ENCODE measurements around the gene BEST2.
A peak's percentile ranks its signal among the peaks of the same experiment; 100 is the strongest.

BEST2 gene

GRCh38 chr19:12733369-12734214 is 18.0 kb upstream of the BEST2 start:
- peak overlapping the region; percentile 69 to 94 for H3K4me3 ChIP-seq (ENCODE audit: low read depth in 1 of 2, low read length in 2 of 2)
- no peaks in the 10 kb centered on the region for H3K27me3 ChIP-seq (ENCODE audit: control insufficient read depth in 1 of 2, insufficient read depth in 2 of 2, low read length in 2 of 2)
- peaks cover 26% of the 10 kb centered on the region for H3K36me3 ChIP-seq (ENCODE audit: insufficient read depth, low read length)
- H3K27ac ChIP-seq (ENCODE audit: low read depth, low read length): peak overlapping the region; percentile 97
- H3K4me1 ChIP-seq (ENCODE audit: insufficient read depth, low read length): peaks cover 36% of the 10 kb centered on the region
- H3K9me3 ChIP-seq (ENCODE audit: low read length): no peaks in the 10 kb centered on the region
- peak overlapping the region; percentile 89 for H3K9ac ChIP-seq (ENCODE audit: low read length)

- Histone ChIP-seq H3K36me3 (ENCODE audit: insufficient read depth, low read length) (peaks cover 14% of the 10 kb centered on the region), H3K9me3 (ENCODE audit: low read length) (no peaks in the 10 kb centered on the region), H3K27ac (ENCODE audit: low read depth, low read length) (peak within 1 kb of the TSS; percentile 86), H3K4me3 (ENCODE audit: low read depth in 1 of 2, low read length in 2 of 2) (peak within 1 kb of the TSS; percentile 85 to 97), H3K9ac (ENCODE audit: low read length) (peak within 1 kb of the TSS; percentile 68), H3K4me1 (ENCODE audit: insufficient read depth, low read length) (peaks cover 30% of the 10 kb centered on the region), H3K27me3 (ENCODE audit: control insufficient read depth in 1 of 2, insufficient read depth in 2 of 2, low read length in 2 of 2) (no peaks in the 10 kb centered on the region)
These were observed 14.4 kb upstream of the BEST2 start, which contains the start of gene GET3 for GRCh38 chr19:12736995-12737834. TSS of gene GET3 (plus strand) at chr19:12737497. CDS start at chr19:12737506, 9 bp downstream.

GRCh38 chr19:12737835-12738351 is 13.7 kb upstream of the BEST2 start:
- Histone ChIP-seq H3K27me3 (ENCODE audit: control insufficient read depth in 1 of 2, insufficient read depth in 2 of 2, low read length in 2 of 2) (no peaks in the 10 kb centered on the region), H3K9ac (ENCODE audit: low read length) (peak overlapping the region; percentile 68)

DNA sequence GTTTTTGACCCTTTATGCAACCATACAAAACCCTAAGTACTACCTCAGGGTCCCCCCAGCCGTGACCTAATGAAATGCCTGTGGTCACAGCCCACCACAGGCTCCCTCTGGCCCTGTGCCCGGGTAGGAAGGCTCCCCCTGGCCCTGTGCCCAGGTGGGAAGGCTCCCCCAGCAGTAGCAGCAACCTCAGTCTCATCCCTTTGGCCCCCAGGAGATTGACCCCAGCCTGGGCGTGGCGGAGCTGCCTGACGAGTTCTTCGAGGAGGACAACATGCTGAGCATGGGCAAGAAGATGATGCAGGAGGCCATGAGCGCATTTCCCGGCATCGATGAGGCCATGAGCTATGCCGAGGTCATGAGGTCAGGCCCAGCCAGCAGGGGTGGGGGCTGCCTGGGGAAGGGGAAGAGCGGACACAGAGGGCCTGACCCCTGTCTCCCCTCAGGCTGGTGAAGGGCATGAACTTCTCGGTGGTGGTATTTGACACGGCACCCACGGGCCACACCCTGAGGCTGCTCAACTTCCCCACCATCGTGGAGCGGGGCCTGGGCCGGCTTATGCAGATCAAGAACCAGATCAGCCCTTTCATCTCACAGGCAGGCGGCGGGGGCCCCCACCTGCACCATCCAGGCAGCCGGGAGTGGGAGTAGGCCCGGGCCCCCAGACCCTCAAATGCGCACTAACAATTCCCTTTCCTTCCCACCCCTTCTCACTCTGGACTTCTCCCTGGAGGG is 6.3 kb upstream of the BEST2 start:
- Histone ChIP-seq H3K4me3 (ENCODE audit: low read depth in 1 of 2, low read length in 2 of 2) (no peak overlapping the region), H3K9me3 (ENCODE audit: low read length) (peaks cover 5% of the 10 kb centered on the region), H3K27me3 (ENCODE audit: control insufficient read depth in 1 of 2, insufficient read depth in 2 of 2, low read length in 2 of 2) (peaks cover 0 to 8% of the 10 kb centered on the region in 2 donors), H3K27ac (ENCODE audit: low read depth, low read length) (no peak overlapping the region), H3K36me3 (ENCODE audit: insufficient read depth, low read length) (peaks cover 15% of the 10 kb centered on the region), H3K9ac (ENCODE audit: low read length) (no peak overlapping the region), H3K4me1 (ENCODE audit: insufficient read depth, low read length) (no peaks in the 10 kb centered on the region)

More at GRCh38 chr19:12737835-12738351, 13.7 kb upstream of the BEST2 start:
- Histone ChIP-seq H3K9me3 (ENCODE audit: low read length) (no peaks in the 10 kb centered on the region), H3K36me3 (ENCODE audit: insufficient read depth, low read length) (peaks cover 14% of the 10 kb centered on the region), H3K27ac (ENCODE audit: low read depth, low read length) (peak overlapping the region; percentile 86), H3K4me1 (ENCODE audit: insufficient read depth, low read length) (peaks cover 23% of the 10 kb centered on the region), H3K4me3 (ENCODE audit: low read depth in 1 of 2, low read length in 2 of 2) (peak overlapping the region; percentile 85 to 97)

- H3K9ac ChIP-seq (ENCODE audit: low read length): no peak overlapping the region
- H3K27ac ChIP-seq (ENCODE audit: low read depth, low read length): no peak overlapping the region
- H3K9me3 ChIP-seq (ENCODE audit: low read length): peaks cover 5% of the 10 kb centered on the region
- no peak overlapping the region for H3K4me3 ChIP-seq (ENCODE audit: low read depth in 1 of 2, low read length in 2 of 2)
- H3K4me1 ChIP-seq (ENCODE audit: insufficient read depth, low read length): no peaks in the 10 kb centered on the region
- peaks cover 0 to 15% of the 10 kb centered on the region in 2 donors for H3K27me3 ChIP-seq (ENCODE audit: control insufficient read depth in 1 of 2, insufficient read depth in 2 of 2, low read length in 2 of 2)
- peaks cover 15% of the 10 kb centered on the region for H3K36me3 ChIP-seq (ENCODE audit: insufficient read depth, low read length)
These were observed 3.1 kb upstream of the BEST2 start for GRCh38 chr19:12748489-12748888.

DNA sequence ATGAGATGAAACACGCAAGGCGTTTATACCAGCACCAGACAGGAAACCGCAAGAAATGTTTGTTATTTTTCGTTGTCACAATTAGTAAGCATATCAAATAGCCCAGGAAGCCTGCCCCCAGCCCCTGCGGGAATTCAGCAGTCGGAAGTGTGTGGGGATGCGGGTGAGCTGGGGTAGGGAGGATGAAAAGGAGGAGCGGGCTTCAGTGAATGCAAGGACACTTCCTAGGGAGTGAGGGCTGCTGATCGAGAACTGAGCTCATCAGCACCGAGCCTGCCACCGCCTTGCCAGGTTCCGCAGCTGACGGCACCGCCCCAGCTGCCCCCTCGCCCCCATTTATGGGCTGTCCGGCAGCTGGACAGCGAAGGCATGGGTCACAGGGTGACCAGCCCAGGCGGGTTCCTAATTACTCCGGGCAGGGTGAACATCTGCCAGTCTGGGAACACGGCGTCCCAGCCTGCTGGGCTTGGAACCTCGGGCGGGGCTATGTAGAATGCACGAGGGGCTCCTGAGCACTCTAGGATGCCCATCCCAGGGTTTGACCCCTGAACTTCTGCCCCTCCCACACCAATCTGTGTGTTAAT is 1.6 kb upstream of the BEST2 start:
- Histone ChIP-seq H3K4me1 (ENCODE audit: insufficient read depth, low read length) (no peaks in the 10 kb centered on the region), H3K4me3 (ENCODE audit: low read depth in 1 of 2, low read length in 2 of 2) (no peak overlapping the region), H3K36me3 (ENCODE audit: insufficient read depth, low read length) (peaks cover 9% of the 10 kb centered on the region), H3K27me3 (ENCODE audit: control insufficient read depth in 1 of 2, insufficient read depth in 2 of 2, low read length in 2 of 2) (peaks cover 0 to 15% of the 10 kb centered on the region in 2 donors), H3K27ac (ENCODE audit: low read depth, low read length) (no peak overlapping the region), H3K9ac (ENCODE audit: low read length) (no peak overlapping the region), H3K9me3 (ENCODE audit: low read length) (peaks cover 5% of the 10 kb centered on the region)

- no peaks in the 10 kb centered on the region for H3K4me1 ChIP-seq (ENCODE audit: insufficient read depth, low read length)
- H3K9me3 ChIP-seq (ENCODE audit: low read length): peaks cover 5% of the 10 kb centered on the region
- no peak overlapping the region for H3K9ac ChIP-seq (ENCODE audit: low read length)
- H3K27me3 ChIP-seq (ENCODE audit: control insufficient read depth in 1 of 2, insufficient read depth in 2 of 2, low read length in 2 of 2): peaks cover 0 to 15% of the 10 kb centered on the region in 2 donors
- no peak overlapping the region for H3K4me3 ChIP-seq (ENCODE audit: low read depth in 1 of 2, low read length in 2 of 2)
- H3K27ac ChIP-seq (ENCODE audit: low read depth, low read length): no peak overlapping the region
- peaks cover 9% of the 10 kb centered on the region for H3K36me3 ChIP-seq (ENCODE audit: insufficient read depth, low read length)
These were observed 740 bp upstream of the BEST2 start for GRCh38 chr19:12750851-12751250.

- H3K4me1 ChIP-seq (ENCODE audit: insufficient read depth, low read length): no peaks in the 10 kb centered on the region
- H3K36me3 ChIP-seq (ENCODE audit: insufficient read depth, low read length): peaks cover 9% of the 10 kb centered on the region
- peaks cover 5% of the 10 kb centered on the region for H3K9me3 ChIP-seq (ENCODE audit: low read length)
- H3K4me3 ChIP-seq (ENCODE audit: low read depth in 1 of 2, low read length in 2 of 2): no peak overlapping the region
- no peak overlapping the region for H3K9ac ChIP-seq (ENCODE audit: low read length)
- H3K27ac ChIP-seq (ENCODE audit: low read depth, low read length): no peak overlapping the region
- H3K27me3 ChIP-seq (ENCODE audit: control insufficient read depth in 1 of 2, insufficient read depth in 2 of 2, low read length in 2 of 2): peaks cover 0 to 15% of the 10 kb centered on the region in 2 donors
These were observed 628 bp downstream of the BEST2 start for GRCh38 chr19:12752056-12752781.

DNA sequence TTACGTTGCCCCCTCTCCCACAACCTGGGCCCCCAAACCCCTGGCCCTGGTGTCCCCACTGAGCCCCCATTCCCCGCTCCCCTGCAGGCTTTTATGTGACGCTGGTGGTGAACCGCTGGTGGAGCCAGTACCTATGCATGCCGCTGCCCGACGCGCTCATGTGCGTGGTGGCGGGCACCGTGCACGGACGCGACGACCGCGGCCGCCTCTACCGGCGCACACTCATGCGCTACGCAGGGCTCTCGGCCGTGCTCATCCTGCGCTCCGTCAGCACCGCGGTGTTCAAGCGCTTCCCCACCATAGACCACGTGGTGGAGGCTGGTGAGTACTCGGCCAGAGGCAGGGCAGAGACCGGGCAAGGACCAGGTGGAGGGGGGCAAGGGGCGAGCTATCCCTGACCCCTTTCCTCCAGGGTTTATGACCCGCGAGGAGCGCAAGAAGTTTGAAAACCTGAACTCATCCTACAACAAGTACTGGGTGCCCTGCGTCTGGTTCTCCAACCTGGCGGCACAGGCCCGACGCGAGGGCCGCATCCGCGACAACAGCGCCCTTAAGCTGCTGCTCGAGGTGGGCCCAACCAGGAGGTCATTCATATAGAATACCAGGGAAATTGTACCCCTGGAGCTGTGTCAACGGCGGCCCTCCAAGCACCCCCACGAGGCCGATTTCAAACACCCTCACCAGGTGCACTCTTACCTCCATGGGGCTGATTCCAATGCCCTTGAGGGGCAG is 3.0 kb downstream of the BEST2 start:
- no peak overlapping the region for H3K4me3 ChIP-seq (ENCODE audit: low read depth in 1 of 2, low read length in 2 of 2)
- H3K4me1 ChIP-seq (ENCODE audit: insufficient read depth, low read length): no peaks in the 10 kb centered on the region
- no peak overlapping the region for H3K9ac ChIP-seq (ENCODE audit: low read length)
- no peak overlapping the region for H3K27ac ChIP-seq (ENCODE audit: low read depth, low read length)
- peaks cover 0 to 7% of the 10 kb centered on the region in 2 donors for H3K27me3 ChIP-seq (ENCODE audit: control insufficient read depth in 1 of 2, insufficient read depth in 2 of 2, low read length in 2 of 2)
- H3K9me3 ChIP-seq (ENCODE audit: low read length): no peaks in the 10 kb centered on the region
- no peaks in the 10 kb centered on the region for H3K36me3 ChIP-seq (ENCODE audit: insufficient read depth, low read length)

All from muscle layer of colon (tissue), 2 donors.